Subcutaneous abdominal adipose tissue (tissue), 5 donors: ENCODE data around the gene TXNDC17.
"Not testable (repeated sequence)": the region's sequence is repeated elsewhere in the genome, so short reads cannot be mapped to it uniquely, and the experiment has no call there.

Source experiments
- H3K27ac ChIP-seq: one replicate; pipeline ENCODE4 v1.7.0; 2013; ENCODE audit warnings: low read depth, mild to moderate bottlenecking, inconsistent platforms, low read length, moderate library complexity
- H3K27me3 ChIP-seq, 5 donors: one replicate each; pipeline ENCODE4 v1.7.0; 2013; ENCODE audit warnings: low read length in 5 of 5, inconsistent platforms in 1 of 5; ENCODE audit not compliant: control insufficient read depth in 5 of 5, insufficient read depth in 4 of 5
- H3K36me3 ChIP-seq, 5 donors: one replicate each; pipeline ENCODE4 v1.7.0; 2013; ENCODE audit warnings: low read length in 5 of 5; ENCODE audit not compliant: control insufficient read depth in 5 of 5, insufficient read depth in 5 of 5
- H3K4me1 ChIP-seq, 5 donors: one replicate each; pipeline ENCODE4 v1.7.0; 2013; ENCODE audit warnings: low read length in 5 of 5, mild to moderate bottlenecking in 3 of 5, moderate library complexity in 1 of 5; ENCODE audit not compliant: control insufficient read depth in 5 of 5, insufficient read depth in 5 of 5
- H3K4me3 ChIP-seq, 5 donors: one replicate each; pipeline ENCODE4 v1.7.0; 2013; ENCODE audit warnings: low read length in 5 of 5, low read depth in 1 of 5
- H3K9ac ChIP-seq, 5 donors: one replicate each; pipeline ENCODE4 v1.7.0; 2013; ENCODE audit warnings: low read length in 5 of 5, mild to moderate bottlenecking in 4 of 5, moderate library complexity in 3 of 5
- H3K9me3 ChIP-seq, 5 donors: one replicate each; pipeline ENCODE4 v1.7.0; 2013; ENCODE audit warnings: low read length in 5 of 5; ENCODE audit not compliant: control insufficient read depth in 5 of 5
- donor health status: healthy.
- donor health status: healthy.
- donor health status: healthy.
- donor health status: healthy.
- donor health status: healthy.

Gene TXNDC17

GRCh38 chr17:6688944-6689343, 48.1 kb downstream of the TXNDC17 start:
- Histone ChIP-seq H3K36me3 (no peaks in the 10 kb centered on the region), H3K9me3 (no peaks in the 10 kb centered on the region), H3K27ac (no peak overlapping the region), H3K27me3 (peaks cover 0 to 13% (median 6%) of the 10 kb centered on the region in 5 donors), H3K4me1 (no peaks in the 10 kb centered on the region), H3K9ac (no peak overlapping the region), H3K4me3 (no peak overlapping the region)

- Histone ChIP-seq H3K36me3 (no peaks in the 10 kb centered on the region), H3K9me3 (no peaks in the 10 kb centered on the region), H3K4me1 (no peaks in the 10 kb centered on the region), H3K27me3 (peaks cover 0 to 5% (median 2%) of the 10 kb centered on the region in 5 donors), H3K4me3 (no peak overlapping the region), H3K9ac (no peak overlapping the region), H3K27ac (no peak overlapping the region)
Observed at GRCh38 chr17:6690641-6691040, 49.8 kb downstream of the TXNDC17 start.

GRCh38 chr17:6691546-6691945, 50.7 kb downstream of the TXNDC17 start:
- Histone ChIP-seq H3K4me1 (no peaks in the 10 kb centered on the region), H3K27ac (no peak overlapping the region), H3K9ac (no peak overlapping the region), H3K4me3 (no peak overlapping the region), H3K36me3 (no peaks in the 10 kb centered on the region), H3K9me3 (no peaks in the 10 kb centered on the region), H3K27me3 (peaks cover 0 to 9% (median under 1%) of the 10 kb centered on the region in 5 donors)

- H3K4me1 ChIP-seq, H3K27me3 ChIP-seq, H3K27ac ChIP-seq, H3K36me3 ChIP-seq, H3K9me3 ChIP-seq, H3K4me3 ChIP-seq, H3K9ac ChIP-seq: not testable (repeated sequence)
Observed at GRCh38 chr17:6691958-6692357, 51.1 kb downstream of the TXNDC17 start.
